Smooth muscle cell (in vitro differentiated cells): ENCODE data around the gene LILRA2. TPM values are rescaled to one million over a fixed set of nuclear protein-coding genes. Genes with fewer than 3 reads are reported as not detected.

Experiments used
- DNase-seq: peaks from one replicate; lab custom pipeline; 2025; ENCODE audit not compliant: unreplicated experiment; lab: John Stamatoyannopoulos, UW
- H2AFZ ChIP-seq: fragments of 200-600 bp; sonication (generic); 2 replicates; pipeline ENCODE4 v1.6.0; 2016; ENCODE audit warnings: antibody characterized with exemption, low read depth, mild to moderate bottlenecking
- H3F3A ChIP-seq: fragments of 200-600 bp; sonication (generic); 2 replicates; pipeline ENCODE4 v1.6.0; 2017; ENCODE audit warnings: antibody characterized with exemption, low read depth
- H3K27ac ChIP-seq: fragments of 200-600 bp; sonication (generic); 2 replicates; pipeline ENCODE4 v1.5.1; 2016; ENCODE audit warnings: low read depth, mild to moderate bottlenecking
- H3K27me3 ChIP-seq: fragments of 200-600 bp; sonication (generic); 2 replicates; pipeline ENCODE4 v1.6.1; 2016; ENCODE audit warnings: low read depth, mild to moderate bottlenecking
- H3K36me3 ChIP-seq: fragments of 200-600 bp; sonication (generic); 2 replicates; pipeline ENCODE4 v1.5.1; 2016; ENCODE audit warnings: low read depth
- H3K4me1 ChIP-seq: fragments of 200-600 bp; sonication (generic); 2 replicates; pipeline ENCODE4 v1.5.1; 2016; ENCODE audit warnings: low read depth
- H3K4me2 ChIP-seq: fragments of 200-600 bp; sonication (generic); 2 replicates; pipeline ENCODE4 v1.6.0; 2016; ENCODE audit warnings: mild to moderate bottlenecking
- H3K4me3 ChIP-seq: fragments of 200-600 bp; sonication (generic); 2 replicates; pipeline ENCODE4 v1.5.1; 2016; ENCODE audit warnings: mild to moderate bottlenecking
- H3K79me2 ChIP-seq: fragments of 200-600 bp; sonication (generic); 2 replicates; pipeline ENCODE4 v1.6.0; 2016; ENCODE audit warnings: low read depth, mild to moderate bottlenecking
- H3K9ac ChIP-seq: fragments of 200-600 bp; sonication (generic); 2 replicates; pipeline ENCODE4 v1.6.0; 2016; ENCODE audit warnings: low read depth
- H3K9me3 ChIP-seq: fragments of 200-600 bp; sonication (generic); replicated peaks from 2 replicates; pipeline ENCODE4 v1.5.1; 2016; ENCODE audit warnings: low read depth
- H4K20me1 ChIP-seq: fragments of 200-600 bp; sonication (generic); 2 replicates; pipeline ENCODE4 v1.6.0; 2016; ENCODE audit warnings: low read depth
- CTCF ChIP-seq: fragments of 200-600 bp; sonication (generic); IDR thresholded peaks from 2 replicates; pipeline ENCODE4 v1.5.1; 2017; ENCODE audit warnings: borderline replicate concordance, mild to moderate bottlenecking, antibody characterized with exemption; ENCODE audit not compliant: insufficient read depth, poor library complexity, severe bottlenecking
- WGBS: methylation state at CpG from one replicate; pipeline ENCODE4 v1.1.7; 2016; ENCODE audit warnings: low lambda C conversion rate; 5-methylcytosine and 5-hydroxymethylcytosine counted together
- polyA plus RNA-seq: library from polyadenylated mRNA; unstranded; fragments of >200 nt; fragmentation: Nextera tagmentation; extraction: Ambion mirVana; gene quantifications from 2 replicates; pipeline ENCODE4 v1.2.1, GENCODE V29; 2016
- total RNA-seq: library from RNA; depleted of rRNA; stranded (reverse); fragments of >200 nt; gene quantifications from 2 replicates; pipeline ENCODE4 v1.2.3, GENCODE V29; 2014

The LILRA2 gene
- total and polyA plus RNA-seq, 2 experiments from 2014 or later, result not detected

- Histone ChIP-seq H3F3A (no peaks in the 10 kb centered on the region), H3K4me3 (no peak overlapping the region), H3K36me3 (no peaks in the 10 kb centered on the region), H4K20me1 (no peaks in the 10 kb centered on the region), H2AFZ (no peak overlapping the region), H3K4me2 (no peak overlapping the region), H3K27me3 (no peaks in the 10 kb centered on the region), H3K9me3 (no peaks in the 10 kb centered on the region), H3K4me1 (no peaks in the 10 kb centered on the region), H3K79me2 (no peaks in the 10 kb centered on the region), H3K27ac (no peak overlapping the region), H3K9ac (no peak overlapping the region)
- no peak for DNase-seq
- no peak for TF ChIP-seq CTCF
- WGBS, result 81% methylated on average over 1 of the region's 1 CpG
Observed at GRCh38 chr19:54612428-54612827, 38.8 kb downstream of the LILRA2 start.

GRCh38 chr19:54614726-54615125 is 41.1 kb downstream of the LILRA2 start:
- H3K9me3 ChIP-seq, result peaks cover 3% of the 10 kb centered on the region
- TF ChIP-seq CTCF, result no peak
- WGBS, result 78% methylated on average over 1 of the region's 1 CpG
- H3F3A ChIP-seq, result no peaks in the 10 kb centered on the region
- H3K36me3 ChIP-seq, result no peaks in the 10 kb centered on the region
- H3K9ac ChIP-seq, result no peak overlapping the region
- H3K79me2 ChIP-seq, result no peaks in the 10 kb centered on the region
- H3K4me1 ChIP-seq, result no peaks in the 10 kb centered on the region
- H3K27me3 ChIP-seq, result no peaks in the 10 kb centered on the region
- no peak for DNase-seq
- H3K4me2 ChIP-seq, result no peak overlapping the region
- no peaks in the 10 kb centered on the region for H4K20me1 ChIP-seq
- H3K27ac ChIP-seq, result no peak overlapping the region
- H2AFZ ChIP-seq, result no peak overlapping the region
- H3K4me3 ChIP-seq, result no peak overlapping the region

GRCh38 chr19:54616057-54616456 is 42.5 kb downstream of the LILRA2 start:
- no peaks in the 10 kb centered on the region for H3K36me3 ChIP-seq
- H2AFZ ChIP-seq, result no peak overlapping the region
- H3K27ac ChIP-seq, result no peak overlapping the region
- WGBS, result 38% methylated on average over 3 of the region's 3 CpGs
- no peaks in the 10 kb centered on the region for H4K20me1 ChIP-seq
- no peak for DNase-seq
- no peak overlapping the region for H3K4me2 ChIP-seq
- no peaks in the 10 kb centered on the region for H3K27me3 ChIP-seq
- H3K9ac ChIP-seq, result no peak overlapping the region
- H3K9me3 ChIP-seq, result peaks cover 3% of the 10 kb centered on the region
- no peaks in the 10 kb centered on the region for H3K4me1 ChIP-seq
- H3F3A ChIP-seq, result no peaks in the 10 kb centered on the region
- no peak overlapping the region for H3K4me3 ChIP-seq
- no peaks in the 10 kb centered on the region for H3K79me2 ChIP-seq
- TF ChIP-seq CTCF, result no peak

GRCh38 chr19:54616821-54617560 is 43.4 kb downstream of the LILRA2 start:
- H3K4me3 ChIP-seq, result no peak overlapping the region
- WGBS, result 39% methylated on average over 5 of the region's 5 CpGs
- H3K9ac ChIP-seq, result no peak overlapping the region
- DNase-seq, result no peak
- no peaks in the 10 kb centered on the region for H3K79me2 ChIP-seq
- no peak overlapping the region for H2AFZ ChIP-seq
- H3K27me3 ChIP-seq, result no peaks in the 10 kb centered on the region
- TF ChIP-seq CTCF, result no peak
- no peak overlapping the region for H3K27ac ChIP-seq
- peaks cover 3% of the 10 kb centered on the region for H3K9me3 ChIP-seq
- H4K20me1 ChIP-seq, result no peaks in the 10 kb centered on the region
- no peak overlapping the region for H3K4me2 ChIP-seq
- no peaks in the 10 kb centered on the region for H3K4me1 ChIP-seq
- no peaks in the 10 kb centered on the region for H3K36me3 ChIP-seq
- no peaks in the 10 kb centered on the region for H3F3A ChIP-seq
